Mucosa of stomach (tissue), 1 donor: ENCODE data around the gene MYH6.

ENCODE experiments used
- H3K27me3 ChIP-seq: one replicate; pipeline ENCODE4 v1.7.0; 2013; ENCODE audit warnings: mild to moderate bottlenecking, low read length; ENCODE audit not compliant: control insufficient read depth, insufficient read depth
- H3K36me3 ChIP-seq: one replicate; pipeline ENCODE4 v1.7.0; 2013; ENCODE audit warnings: low read length; ENCODE audit not compliant: control insufficient read depth, insufficient read depth
- H3K4me1 ChIP-seq: one replicate; pipeline ENCODE4 v1.7.0; 2013; ENCODE audit warnings: mild to moderate bottlenecking, low read length; ENCODE audit not compliant: control insufficient read depth, insufficient read depth
- H3K4me3 ChIP-seq: one replicate; pipeline ENCODE4 v1.7.0; 2013; ENCODE audit warnings: low read length
- H3K9ac ChIP-seq: one replicate; pipeline ENCODE4 v1.7.0; 2013; ENCODE audit warnings: mild to moderate bottlenecking, low read length, moderate library complexity
- H3K9me3 ChIP-seq: one replicate; pipeline ENCODE4 v1.7.0; 2013; ENCODE audit warnings: mild to moderate bottlenecking, low read length, moderate library complexity; ENCODE audit not compliant: control insufficient read depth
- donor health status: Pancreatic carcinoma.

MYH6 gene

DNA sequence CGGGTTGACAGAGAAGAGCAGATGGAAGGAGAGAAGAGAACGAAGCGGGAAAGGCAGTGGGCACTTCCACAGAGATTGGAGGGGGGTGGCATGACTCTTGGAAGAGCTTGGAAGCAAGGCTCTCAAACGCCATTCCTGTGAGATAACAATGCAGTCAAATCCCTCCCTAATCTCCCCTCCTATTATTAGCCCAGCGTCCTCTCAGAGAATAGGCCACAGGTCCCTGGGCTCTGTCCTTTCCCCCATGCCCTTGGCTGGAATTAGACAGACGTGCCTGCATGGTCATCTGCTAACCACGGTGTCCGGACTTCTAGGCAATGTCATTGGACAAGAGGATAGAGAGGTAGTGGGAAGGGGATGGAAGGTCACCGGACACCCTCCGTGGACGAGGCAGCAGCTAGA is 35.3 kb upstream of the MYH6 start:
- H3K27me3 ChIP-seq: no peaks in the 10 kb centered on the region
- H3K9ac ChIP-seq: no peak overlapping the region
- no peaks in the 10 kb centered on the region for H3K36me3 ChIP-seq
- H3K4me3 ChIP-seq: no peak overlapping the region
- H3K4me1 ChIP-seq: peaks cover 19% of the 10 kb centered on the region
- H3K9me3 ChIP-seq: no peaks in the 10 kb centered on the region

DNA sequence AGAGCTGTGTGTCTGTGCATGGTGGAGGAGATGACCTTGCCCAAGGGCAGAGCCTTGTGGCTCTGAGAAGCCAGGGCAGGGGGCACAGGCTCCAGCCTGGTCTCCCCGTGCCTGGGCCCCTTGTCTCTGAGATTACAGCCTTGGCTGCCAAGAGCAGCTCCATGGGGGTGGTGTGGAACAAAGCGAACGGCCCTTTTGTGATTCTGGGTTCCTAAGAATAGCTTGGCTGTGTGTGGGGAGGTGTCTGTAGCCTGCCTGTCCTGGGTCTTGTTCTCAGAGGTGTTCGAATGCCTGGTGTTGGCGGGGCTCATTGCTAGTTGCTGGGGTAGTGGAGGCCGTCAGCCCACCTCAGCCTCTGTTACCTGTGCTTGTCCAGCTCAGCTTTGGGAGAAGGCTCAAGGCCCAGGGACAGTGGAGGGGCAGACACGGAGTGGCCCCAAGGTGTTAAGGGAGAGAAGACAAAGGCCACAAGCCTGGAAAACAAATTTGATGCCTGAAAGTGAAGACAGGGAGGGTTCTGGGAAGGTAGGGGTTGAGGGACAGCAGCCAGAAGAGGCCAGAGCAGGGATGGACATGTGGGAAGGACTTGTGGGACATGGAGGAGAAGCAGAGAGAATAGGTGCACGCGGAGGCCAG is 34.8 kb upstream of the MYH6 start:
- Histone ChIP-seq H3K36me3 (no peaks in the 10 kb centered on the region), H3K27me3 (no peaks in the 10 kb centered on the region), H3K9me3 (no peaks in the 10 kb centered on the region), H3K4me1 (peaks cover 17% of the 10 kb centered on the region), H3K9ac (no peak overlapping the region), H3K4me3 (no peak overlapping the region)

DNA sequence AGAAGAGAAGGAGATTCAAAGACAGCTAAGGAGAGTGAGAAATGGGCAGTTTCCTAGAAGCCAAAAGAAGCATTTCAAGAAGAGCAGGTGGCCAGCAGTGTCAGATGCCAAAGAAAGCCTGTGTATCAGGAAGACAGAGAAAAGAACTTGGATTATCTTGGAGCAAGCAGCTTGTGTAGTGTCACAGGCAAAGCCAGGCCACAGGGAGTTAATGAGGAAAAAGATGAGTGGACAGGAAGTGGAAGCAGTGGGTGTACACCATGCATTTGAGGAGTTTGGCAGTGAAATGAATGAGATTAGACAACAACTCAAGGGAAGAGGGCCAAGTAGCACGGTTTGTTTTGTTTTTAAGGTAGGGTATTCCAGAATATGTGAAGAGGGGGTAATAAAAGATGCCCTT is 33.0 kb upstream of the MYH6 start:
- H3K4me3 ChIP-seq: no peak overlapping the region
- H3K36me3 ChIP-seq: no peaks in the 10 kb centered on the region
- H3K27me3 ChIP-seq: no peaks in the 10 kb centered on the region
- no peaks in the 10 kb centered on the region for H3K4me1 ChIP-seq
- no peak overlapping the region for H3K9ac ChIP-seq
- H3K9me3 ChIP-seq: no peaks in the 10 kb centered on the region

DNA sequence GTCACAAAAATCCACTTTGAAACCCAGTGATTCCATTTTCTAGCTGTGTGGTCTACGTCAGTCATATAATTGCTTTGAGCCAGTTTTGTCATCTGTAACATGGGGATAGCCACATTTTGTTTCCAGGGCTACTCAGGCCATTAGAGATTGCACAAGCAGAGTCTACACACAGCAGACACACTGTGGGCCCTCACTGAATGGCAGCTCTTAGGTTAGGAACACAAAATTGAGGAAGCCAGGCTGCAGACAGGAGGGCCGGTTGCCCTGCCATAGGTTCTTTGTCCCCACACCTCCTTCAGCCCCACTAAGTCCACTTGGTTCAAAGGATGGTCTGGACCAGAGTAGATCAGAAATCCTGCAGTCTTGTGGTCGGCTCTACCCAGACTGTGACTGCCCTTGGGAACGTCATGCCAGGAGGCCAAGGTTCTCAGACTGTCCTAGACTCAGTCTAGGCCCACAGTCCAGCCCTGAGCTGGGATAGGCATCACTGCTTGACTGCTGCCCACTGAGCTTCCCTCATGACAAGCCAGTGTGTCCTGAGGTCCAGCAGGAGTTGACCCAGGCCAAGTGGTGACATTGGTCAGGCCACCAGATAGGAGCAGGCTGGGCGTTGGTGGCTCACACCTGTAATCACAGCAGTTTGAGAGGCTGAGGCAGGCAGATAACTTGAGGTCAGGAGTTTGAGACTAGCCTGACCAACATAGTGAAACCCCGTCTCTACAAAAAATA is 31.2 kb upstream of the MYH6 start:
- Histone ChIP-seq H3K27me3 (no peaks in the 10 kb centered on the region), H3K9ac (no peak overlapping the region), H3K4me3 (no peak overlapping the region), H3K4me1 (no peaks in the 10 kb centered on the region), H3K36me3 (no peaks in the 10 kb centered on the region), H3K9me3 (no peaks in the 10 kb centered on the region)

DNA sequence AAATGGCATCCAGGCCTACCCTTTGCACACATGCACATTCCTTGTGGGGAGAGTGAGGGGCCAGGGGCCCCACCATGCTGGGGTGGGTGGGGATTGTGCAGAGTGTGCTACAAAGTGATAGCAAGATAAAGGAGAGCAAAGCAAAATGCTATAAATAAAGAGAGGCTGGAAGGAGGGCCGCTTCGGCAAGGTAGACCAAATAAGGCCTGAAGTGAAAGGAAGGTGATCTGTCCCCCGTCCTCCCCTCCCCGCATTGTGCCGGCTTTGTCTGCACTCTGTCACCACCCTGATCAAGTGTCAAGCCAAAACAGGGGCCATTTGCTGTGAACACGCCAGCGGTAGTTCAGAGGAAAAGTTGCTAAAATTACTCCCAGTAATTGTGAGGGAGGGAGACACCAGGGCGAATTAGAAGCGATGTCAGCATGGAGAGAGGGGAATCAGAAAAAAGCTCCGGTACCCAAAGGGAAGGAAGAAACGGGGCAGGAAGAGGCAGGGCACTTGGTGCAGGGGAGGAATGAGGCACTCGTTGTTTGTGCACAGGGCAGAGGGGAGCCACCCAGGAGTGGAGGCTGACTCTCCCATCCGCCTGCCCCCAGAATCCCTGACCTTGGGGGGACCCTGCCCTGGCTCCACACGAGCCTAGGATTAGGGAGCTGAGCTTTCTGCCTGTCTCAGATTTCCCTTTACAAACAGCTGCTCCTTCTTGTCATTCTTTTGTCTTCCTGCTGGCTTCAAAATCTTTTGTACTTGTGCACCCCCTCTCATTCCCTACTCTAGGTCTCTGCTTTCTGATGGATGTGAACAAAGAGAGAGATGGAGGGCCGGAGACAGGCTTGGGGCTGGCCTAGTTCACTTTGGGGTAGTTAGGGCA is 30.3 kb upstream of the MYH6 start:
- Histone ChIP-seq H3K9ac (no peak overlapping the region), H3K4me1 (no peaks in the 10 kb centered on the region), H3K4me3 (no peak overlapping the region), H3K36me3 (no peaks in the 10 kb centered on the region), H3K9me3 (no peaks in the 10 kb centered on the region), H3K27me3 (no peaks in the 10 kb centered on the region)

DNA sequence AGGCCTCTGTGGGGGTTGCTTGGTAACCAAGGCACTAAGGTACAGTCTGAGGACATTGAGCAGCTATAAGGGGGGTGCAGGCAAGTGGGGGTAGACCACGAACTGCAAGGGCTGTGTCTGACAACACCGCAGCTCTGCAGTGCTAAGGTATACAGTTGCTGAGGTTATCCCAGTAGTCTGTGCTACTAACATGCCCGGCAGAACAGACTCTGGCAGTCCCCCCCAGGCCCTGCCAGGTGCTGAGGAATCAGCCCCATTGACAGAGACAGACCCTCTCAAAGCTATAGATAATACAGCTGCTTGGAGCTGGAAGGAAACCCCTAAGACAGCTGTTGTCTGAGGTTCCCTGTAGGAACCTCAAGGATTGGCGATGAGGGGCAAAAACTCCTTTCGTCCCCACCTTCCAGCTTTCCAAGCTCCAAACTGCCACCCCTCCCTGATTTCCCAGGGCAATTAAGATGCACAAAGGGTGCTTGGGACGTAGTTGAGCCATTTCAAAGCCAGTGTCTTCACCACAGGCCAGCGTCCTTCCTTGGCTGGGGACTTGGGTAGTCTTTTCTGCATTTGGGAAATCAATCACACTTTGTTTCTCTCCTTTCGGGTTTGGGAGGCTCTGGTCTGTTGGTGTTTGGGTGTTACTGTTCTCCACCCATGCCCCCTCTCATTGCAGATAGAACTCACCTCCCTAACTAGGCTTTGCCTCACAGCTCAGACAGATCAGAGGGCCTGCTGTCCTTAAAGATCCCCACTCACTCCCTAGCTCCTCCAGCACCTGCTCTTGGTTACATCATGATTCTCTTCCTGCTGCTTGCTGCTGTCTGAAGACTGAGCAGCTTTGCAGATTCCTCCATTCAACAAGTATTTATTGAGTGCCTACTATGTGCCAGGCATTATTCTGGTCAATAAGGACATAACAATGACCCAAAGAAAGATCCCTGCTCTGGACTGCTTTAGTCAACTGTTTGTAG is 29.3 kb upstream of the MYH6 start:
- H3K36me3 ChIP-seq: no peaks in the 10 kb centered on the region
- H3K4me1 ChIP-seq: no peaks in the 10 kb centered on the region
- no peak overlapping the region for H3K9ac ChIP-seq
- H3K4me3 ChIP-seq: no peak overlapping the region
- no peaks in the 10 kb centered on the region for H3K27me3 ChIP-seq
- no peaks in the 10 kb centered on the region for H3K9me3 ChIP-seq

DNA sequence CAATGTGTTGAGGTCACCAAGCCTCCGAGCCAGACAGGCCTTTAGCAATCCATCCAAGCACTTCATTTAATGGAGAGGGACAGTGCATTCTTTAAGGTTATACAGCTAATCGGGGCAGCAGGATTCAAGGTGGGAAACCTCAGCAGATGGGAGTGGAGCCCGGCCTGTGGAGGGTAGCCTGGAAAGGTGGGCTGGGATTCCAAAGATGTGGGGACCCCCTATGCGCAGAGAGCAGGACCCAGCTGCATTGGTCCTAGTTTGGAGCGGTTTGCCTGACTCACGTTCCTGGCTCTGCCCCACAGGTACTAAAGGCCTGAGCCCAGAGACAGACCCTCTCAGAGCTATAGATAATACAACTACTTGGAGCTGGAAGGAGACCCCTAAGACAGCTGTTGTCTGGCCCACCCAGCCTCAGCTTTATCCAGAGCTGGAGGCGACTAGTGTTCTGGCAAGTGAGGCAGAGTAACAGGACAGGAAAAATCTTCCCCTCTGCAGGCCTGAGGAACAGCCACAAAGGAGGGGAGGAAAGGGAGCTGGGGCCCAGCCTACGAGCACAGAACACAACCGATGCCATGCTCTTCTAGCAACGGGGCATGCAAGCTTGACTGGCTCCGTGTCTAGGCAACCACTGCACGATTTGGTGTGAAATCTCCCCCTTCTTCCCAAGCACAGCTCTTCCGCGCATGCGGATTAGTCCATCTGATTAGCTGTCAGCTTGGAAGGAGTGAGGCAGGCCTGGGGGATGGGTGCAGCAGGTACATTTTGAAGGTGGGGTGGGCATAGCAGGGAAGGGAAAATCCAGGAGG is 28.5 kb upstream of the MYH6 start:
- Histone ChIP-seq H3K4me1 (no peaks in the 10 kb centered on the region), H3K36me3 (no peaks in the 10 kb centered on the region), H3K27me3 (no peaks in the 10 kb centered on the region), H3K9ac (no peak overlapping the region), H3K9me3 (no peaks in the 10 kb centered on the region), H3K4me3 (no peak overlapping the region)

DNA sequence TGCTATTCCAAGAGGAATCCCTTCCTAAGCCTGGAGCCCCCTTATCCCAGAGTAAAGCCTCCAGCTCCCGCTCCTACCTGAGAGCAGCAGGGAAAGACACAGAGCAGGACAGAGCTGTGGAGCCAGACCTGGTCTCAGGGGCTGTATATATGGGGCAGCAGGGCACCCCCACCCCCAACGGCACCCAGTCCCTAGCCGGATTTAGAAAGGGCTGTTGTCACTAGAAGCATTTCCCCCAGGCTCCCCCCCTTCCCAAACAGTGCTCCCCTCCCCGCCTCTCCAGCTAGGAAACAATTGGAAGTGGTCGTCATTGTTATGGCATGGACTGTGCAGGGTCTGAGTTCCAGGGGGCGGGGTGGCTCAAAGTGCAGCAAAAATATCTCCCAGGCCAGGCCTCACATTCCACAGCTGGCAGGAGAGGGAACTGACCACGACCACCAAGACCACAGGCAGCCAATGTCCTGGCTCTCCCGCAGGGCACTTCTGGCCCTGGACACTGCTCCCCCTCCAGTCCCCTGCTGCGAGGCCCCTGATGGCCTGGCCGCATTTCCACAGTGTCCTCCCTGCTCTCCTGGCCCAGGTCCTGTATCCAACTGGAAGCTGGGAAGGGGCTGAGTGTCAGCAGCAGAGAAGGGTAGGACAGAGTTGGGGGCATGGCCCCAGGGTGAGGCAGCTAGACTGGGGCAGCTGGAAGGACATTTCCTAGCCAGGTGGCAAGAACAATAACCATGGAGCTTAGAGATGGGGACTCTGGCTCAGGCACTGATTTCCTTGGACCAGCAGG is 27.7 kb upstream of the MYH6 start, which contains the start of gene MYH7:
MYH7 (minus strand) TSS at position 118 of the 784 bp plus-strand sequence. CDS start 1,928 bp downstream, outside the sequence.
- no peaks in the 10 kb centered on the region for H3K4me1 ChIP-seq
- H3K9ac ChIP-seq: no peak within 1 kb of the TSS
- H3K4me3 ChIP-seq: no peak within 1 kb of the TSS
- H3K36me3 ChIP-seq: no peaks in the 10 kb centered on the region
- no peaks in the 10 kb centered on the region for H3K27me3 ChIP-seq
- no peaks in the 10 kb centered on the region for H3K9me3 ChIP-seq

DNA sequence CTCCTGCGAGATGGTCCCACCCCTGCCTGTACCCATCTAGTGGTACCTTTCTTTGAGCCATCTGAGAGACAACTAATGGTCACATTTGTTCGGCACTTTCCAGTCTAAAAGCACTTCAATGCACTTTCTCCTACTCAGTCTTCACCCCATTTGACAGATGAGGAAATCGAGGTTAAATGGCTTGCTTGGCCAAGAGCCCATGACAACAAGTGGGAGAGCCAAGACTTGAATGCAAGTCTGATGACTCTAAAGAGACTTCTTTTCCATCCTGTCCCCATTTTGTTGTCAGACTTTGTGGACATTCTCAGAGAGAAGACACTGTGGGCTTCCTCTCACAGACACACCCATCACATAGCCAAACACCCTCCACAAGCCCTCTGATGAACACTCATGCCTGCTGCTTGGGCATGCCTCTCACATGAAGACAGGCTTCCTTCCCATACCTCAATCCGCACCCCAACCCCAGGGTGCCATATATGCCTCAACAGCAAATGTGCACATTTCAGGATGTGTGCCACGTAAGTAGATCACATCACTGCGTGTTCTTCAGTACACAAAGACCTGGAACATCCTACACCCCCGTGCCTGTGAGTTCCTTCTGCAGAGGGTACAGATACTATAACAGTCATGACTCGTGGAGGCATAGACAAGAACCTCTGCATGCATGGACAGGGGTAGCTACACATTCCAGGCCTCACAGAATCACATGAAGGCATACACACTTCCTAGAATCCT is 26.6 kb upstream of the MYH6 start:
- no peaks in the 10 kb centered on the region for H3K9me3 ChIP-seq
- no peak overlapping the region for H3K4me3 ChIP-seq
- H3K9ac ChIP-seq: no peak overlapping the region

DNA sequence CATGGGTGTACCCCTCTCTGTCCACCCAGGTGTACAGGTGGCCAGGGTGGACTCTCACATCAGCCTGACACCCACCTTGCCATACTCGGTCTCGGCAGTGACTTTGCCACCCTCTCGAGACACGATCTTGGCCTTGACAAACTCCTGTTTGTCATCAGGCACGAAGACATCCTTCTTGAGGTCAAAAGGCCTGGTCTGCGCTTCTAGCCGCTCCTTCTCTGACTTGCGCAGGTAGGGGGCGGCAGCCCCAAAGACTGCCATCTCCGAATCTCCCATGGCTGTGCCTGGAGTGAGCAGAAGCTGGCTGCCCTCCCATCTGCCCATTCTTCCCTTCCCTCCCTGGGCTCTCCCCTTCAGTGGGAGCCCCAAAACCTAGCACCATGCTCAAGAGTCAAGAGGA is 25.4 kb upstream of the MYH6 start:
- H3K9ac ChIP-seq: no peak overlapping the region
- no peak overlapping the region for H3K4me3 ChIP-seq
- H3K27me3 ChIP-seq: no peaks in the 10 kb centered on the region
- H3K36me3 ChIP-seq: no peaks in the 10 kb centered on the region
- no peaks in the 10 kb centered on the region for H3K9me3 ChIP-seq
- no peaks in the 10 kb centered on the region for H3K4me1 ChIP-seq

More for the DNA sequence above, 26.6 kb upstream of the MYH6 start:
- Histone ChIP-seq H3K4me1 (no peaks in the 10 kb centered on the region), H3K36me3 (no peaks in the 10 kb centered on the region), H3K27me3 (no peaks in the 10 kb centered on the region)
